CD4-positive, alpha-beta T cell (primary cell): ENCODE results near the gene INPP1. TPM values are rescaled to one million over a fixed set of nuclear protein-coding genes. Genes with fewer than 3 reads are reported as not detected.

Source experiments
- ATAC-seq: fragments of 200-7000 bp; cut with Tn5 transposase; one replicate; pipeline ENCODE4 v1.10.0; 2022; ENCODE audit warnings: mild to moderate bottlenecking; ENCODE audit not compliant: poor library complexity
- CTCF ChIA-PET: fragments of 350-600 bp; sonication (Branson Sonifier 250); formaldehyde crosslinking; loops from one replicate; lab custom pipeline; 2021; ENCODE audit warnings: antibody characterized with exemption, inconsistent platforms; lab: Charles Lee
- POLR2A ChIA-PET: fragments of 350-600 bp; sonication (Branson Sonifier 250); formaldehyde crosslinking; loops from one replicate; lab custom pipeline; 2021; ENCODE audit warnings: antibody characterized with exemption, inconsistent platforms; lab: Charles Lee
- DNase-seq, 14 experiments: peaks; one replicate each; pipeline ENCODE4 v3.0.0-alpha.2; 2013 to 2020; ENCODE audit warnings: mixed read lengths in 2 of 14
- H3K27ac ChIP-seq, 2 donors: one replicate each; pipeline versions ENCODE4 v1.5.1 to v1.7.0; 2013; ENCODE audit warnings: low read length in 2 of 2, low read depth in 1 of 2, mild to moderate bottlenecking in 1 of 2
- H3K27me3 ChIP-seq, 2 experiments: 1 replicate in 1 of 2; 2 replicates in 1 of 2; pipeline versions ENCODE4 v1.6.1 to v1.7.0; 2013; ENCODE audit warnings: low read length in 2 of 2, control low read depth in 1 of 2, mild to moderate bottlenecking in 1 of 2, moderate library complexity in 1 of 2; ENCODE audit not compliant: insufficient read depth in 2 of 2, control insufficient read depth in 1 of 2
- H3K36me3 ChIP-seq: one replicate; pipeline ENCODE4 v1.6.1; 2013; ENCODE audit warnings: low read length, control low read depth; ENCODE audit not compliant: insufficient read depth
- H3K4me1 ChIP-seq: one replicate; pipeline ENCODE4 v1.6.1; 2013; ENCODE audit warnings: low read length, control low read depth; ENCODE audit not compliant: insufficient read depth
- H3K4me3 ChIP-seq: one replicate; pipeline ENCODE4 v1.5.1; 2013; ENCODE audit warnings: mild to moderate bottlenecking, low read length, moderate library complexity
- H3K9me3 ChIP-seq, 2 experiments: 1 replicate in 1 of 2; 2 replicates in 1 of 2; pipeline versions ENCODE4 v1.6.1 to v1.7.0; 2013; ENCODE audit warnings: low read length in 2 of 2, mild to moderate bottlenecking in 2 of 2, control low read depth in 1 of 2, moderate library complexity in 1 of 2; ENCODE audit not compliant: control insufficient read depth in 1 of 2, insufficient read depth in 1 of 2
- H3K27ac Mint-ChIP-seq: one replicate; pipeline ENCODE4 v1.8.0; 2020; ENCODE audit warnings: mixed read lengths
- H3K27me3 Mint-ChIP-seq: one replicate; pipeline ENCODE4 v1.8.0; 2021; ENCODE audit warnings: mixed read lengths
- H3K36me3 Mint-ChIP-seq: one replicate; pipeline ENCODE4 v1.8.0; 2021; ENCODE audit warnings: low read depth, mixed read lengths
- H3K4me1 Mint-ChIP-seq: one replicate; pipeline ENCODE4 v1.8.0; 2021; ENCODE audit warnings: low read depth, mixed read lengths
- H3K4me3 Mint-ChIP-seq: one replicate; pipeline ENCODE4 v1.8.0; 2020; ENCODE audit warnings: mild to moderate bottlenecking, mixed read lengths
- H3K9me3 Mint-ChIP-seq: one replicate; pipeline ENCODE4 v1.8.0; 2020; ENCODE audit warnings: mixed read lengths
- intact Hi-C, 2 experiments: fragments of 100-400 bp; cut with DNase I in 1 of 2; cut with micrococcal nuclease in 1 of 2; formaldehyde crosslinking; loops; one replicate each; pipeline versions ENCODE4 v1.15.1 to v1.9.0; 2023 to 2025; cut with DNase I, micrococcal nuclease
- total RNA-seq, 174 experiments: library from RNA in 2 of 174; stranded (reverse) in 2 of 174; gene quantifications; one replicate each; pipeline ENCODE4 v1.2.3 and lab custom pipeline; 2021 to 2026
- TF ChIP-seq, protein P1 (sequence below): fragments of 200-600 bp; IDR thresholded peaks from one replicate; pipeline ENCODE4 v1.8.0; 2022; ENCODE audit warnings: antibody characterized with exemption, mild to moderate bottlenecking

INPP1 gene
- total RNA-seq, 2 experiments from 2014 or later, result 2.0 to 2.7 TPM

DNA sequence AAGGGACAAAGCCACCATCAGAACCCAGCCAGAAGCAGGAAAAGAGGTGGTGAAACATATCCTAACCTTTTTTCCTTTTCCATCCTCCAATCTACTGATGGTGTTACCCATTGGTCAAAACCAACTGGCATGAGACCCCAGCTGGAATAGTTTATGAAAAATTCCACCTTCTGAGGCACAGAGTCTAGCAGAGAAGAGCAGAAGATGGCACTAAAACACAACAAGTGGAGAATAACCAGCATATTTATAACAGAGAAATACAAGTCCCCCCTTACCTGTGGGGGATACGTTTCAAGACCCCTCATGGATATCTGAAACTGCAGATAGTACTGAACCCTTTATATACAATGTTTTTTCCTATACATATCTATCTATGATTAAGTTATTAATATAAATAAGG, 4.9 kb upstream of the INPP1 start:
- TF ChIP-seq, protein P1, sequence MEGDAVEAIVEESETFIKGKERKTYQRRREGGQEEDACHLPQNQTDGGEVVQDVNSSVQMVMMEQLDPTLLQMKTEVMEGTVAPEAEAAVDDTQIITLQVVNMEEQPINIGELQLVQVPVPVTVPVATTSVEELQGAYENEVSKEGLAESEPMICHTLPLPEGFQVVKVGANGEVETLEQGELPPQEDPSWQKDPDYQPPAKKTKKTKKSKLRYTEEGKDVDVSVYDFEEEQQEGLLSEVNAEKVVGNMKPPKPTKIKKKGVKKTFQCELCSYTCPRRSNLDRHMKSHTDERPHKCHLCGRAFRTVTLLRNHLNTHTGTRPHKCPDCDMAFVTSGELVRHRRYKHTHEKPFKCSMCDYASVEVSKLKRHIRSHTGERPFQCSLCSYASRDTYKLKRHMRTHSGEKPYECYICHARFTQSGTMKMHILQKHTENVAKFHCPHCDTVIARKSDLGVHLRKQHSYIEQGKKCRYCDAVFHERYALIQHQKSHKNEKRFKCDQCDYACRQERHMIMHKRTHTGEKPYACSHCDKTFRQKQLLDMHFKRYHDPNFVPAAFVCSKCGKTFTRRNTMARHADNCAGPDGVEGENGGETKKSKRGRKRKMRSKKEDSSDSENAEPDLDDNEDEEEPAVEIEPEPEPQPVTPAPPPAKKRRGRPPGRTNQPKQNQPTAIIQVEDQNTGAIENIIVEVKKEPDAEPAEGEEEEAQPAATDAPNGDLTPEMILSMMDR, result peak; percentile 40
- ChIA-PET CTCF (interaction anchor here (0.9 to 1.3 kb wide), 3 partner anchors 8 to 478 kb away, joined by 3 to 4 read pairs (median 3); no protein-coding TSS in a partner anchor), POLR2A (no interaction called here)
- DNase-seq (no peak), ATAC-seq (no peak)
- Histone ChIP-seq H3K4me3 (no peak overlapping the region), H3K9me3 (no peaks in the 10 kb centered on the region), H3K36me3 (no peaks in the 10 kb centered on the region), H3K27ac (no peak overlapping the region), H3K27me3 (no peaks in the 10 kb centered on the region), H3K4me1 (peaks cover 4% of the 10 kb centered on the region)
- no peaks in the 10 kb centered on the region for H3K27me3 Mint-ChIP-seq
- H3K4me3 Mint-ChIP-seq, result no peak overlapping the region
- H3K9me3 Mint-ChIP-seq, result no peaks in the 10 kb centered on the region
- no peak overlapping the region for H3K27ac Mint-ChIP-seq
- no peaks in the 10 kb centered on the region for H3K36me3 Mint-ChIP-seq
- intact Hi-C loops, result no loop called here
- H3K4me1 Mint-ChIP-seq, result no peaks in the 10 kb centered on the region

DNA sequence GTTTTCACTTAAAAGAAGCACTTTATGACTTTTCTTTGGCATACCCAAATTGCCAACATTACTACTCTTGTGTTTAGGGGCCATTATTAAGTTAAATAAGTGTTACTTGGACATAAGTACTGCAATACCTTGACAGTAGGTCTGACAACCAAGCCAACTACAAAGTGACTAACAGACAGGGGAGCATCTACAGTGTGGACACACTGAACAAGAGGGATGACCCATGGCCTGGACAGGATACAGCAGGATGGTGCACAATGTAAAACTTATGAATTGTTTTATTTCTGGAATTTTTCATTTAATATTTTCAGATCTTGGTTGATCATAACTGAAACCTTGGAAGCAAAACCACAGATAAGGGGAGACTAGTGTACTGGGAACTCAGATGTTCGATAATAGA, 4.0 kb upstream of the INPP1 start:
- no peaks in the 10 kb centered on the region for H3K27me3 ChIP-seq
- ChIA-PET POLR2A (no interaction called here), CTCF (interaction anchor here (1.0 to 1.3 kb wide), 2 partner anchors 9 to 30 kb away, joined by 3 to 4 read pairs; no protein-coding TSS in a partner anchor)
- H3K4me1 ChIP-seq, result peaks cover 8% of the 10 kb centered on the region
- no peaks in the 10 kb centered on the region for H3K36me3 ChIP-seq
- H3K9me3 ChIP-seq, result no peaks in the 10 kb centered on the region
- TF ChIP-seq, protein P1, result no peak
- peaks cover 2% of the 10 kb centered on the region for H3K27me3 Mint-ChIP-seq
- no peaks in the 10 kb centered on the region for H3K36me3 Mint-ChIP-seq
- no peak overlapping the region for H3K4me3 ChIP-seq
- no peaks in the 10 kb centered on the region for H3K9me3 Mint-ChIP-seq
- no peak overlapping the region for H3K27ac Mint-ChIP-seq
- no peak for ATAC-seq
- H3K4me1 Mint-ChIP-seq, result peaks cover 3% of the 10 kb centered on the region
- no peak overlapping the region for H3K27ac ChIP-seq
- H3K4me3 Mint-ChIP-seq, result no peak overlapping the region
- DNase-seq, result no peak
- intact Hi-C loops, result no loop called here

GRCh38 chr2:190340369-190340768, 3.0 kb upstream of the INPP1 start:
- CTCF ChIA-PET, result no interaction called here
- Mint-ChIP-seq H3K9me3 (no peaks in the 10 kb centered on the region), H3K27me3 (peaks cover 5% of the 10 kb centered on the region), H3K27ac (no peak overlapping the region), H3K4me1 (peaks cover 9% of the 10 kb centered on the region), H3K4me3 (no peak overlapping the region), H3K36me3 (no peaks in the 10 kb centered on the region)
- Histone ChIP-seq H3K27me3 (no peaks in the 10 kb centered on the region), H3K4me3 (no peak overlapping the region), H3K27ac (no peak overlapping the region), H3K9me3 (no peaks in the 10 kb centered on the region), H3K4me1 (peaks cover 9% of the 10 kb centered on the region), H3K36me3 (no peaks in the 10 kb centered on the region)
- TF ChIP-seq, protein P1, result no peak
- POLR2A ChIA-PET, result no interaction called here
- DNase-seq (no peak), ATAC-seq (no peak)
- intact Hi-C loops, result no loop called here
